HG03159 (cell line): Measurements from ENCODE around the gene PPP2R2C.

Experiments
- ATAC-seq: cut with Tn5 transposase; IDR thresholded peaks from one replicate; pipeline ENCODE4 v1.9.1; 2021; ENCODE audit warnings: mild to moderate bottlenecking, moderate library complexity; ENCODE audit not compliant: unreplicated experiment

PPP2R2C gene

DNA sequence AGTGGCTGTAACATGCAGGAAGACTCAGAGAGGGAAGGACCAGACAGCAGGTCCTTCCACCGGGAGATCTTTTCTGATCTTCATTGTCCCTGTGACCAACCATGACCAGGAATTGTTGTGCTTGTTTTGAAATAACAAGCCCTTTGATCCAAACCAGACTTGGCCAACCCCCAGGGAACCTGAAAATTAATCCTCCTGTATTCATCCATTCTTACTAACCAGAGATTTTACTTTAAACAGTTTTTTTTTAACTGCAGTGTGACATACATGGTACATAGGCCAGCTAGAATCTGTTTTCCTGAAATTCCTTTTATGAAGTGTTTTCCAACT, 198.8 kb downstream of the PPP2R2C start:
- ATAC-seq, result no peak

DNA sequence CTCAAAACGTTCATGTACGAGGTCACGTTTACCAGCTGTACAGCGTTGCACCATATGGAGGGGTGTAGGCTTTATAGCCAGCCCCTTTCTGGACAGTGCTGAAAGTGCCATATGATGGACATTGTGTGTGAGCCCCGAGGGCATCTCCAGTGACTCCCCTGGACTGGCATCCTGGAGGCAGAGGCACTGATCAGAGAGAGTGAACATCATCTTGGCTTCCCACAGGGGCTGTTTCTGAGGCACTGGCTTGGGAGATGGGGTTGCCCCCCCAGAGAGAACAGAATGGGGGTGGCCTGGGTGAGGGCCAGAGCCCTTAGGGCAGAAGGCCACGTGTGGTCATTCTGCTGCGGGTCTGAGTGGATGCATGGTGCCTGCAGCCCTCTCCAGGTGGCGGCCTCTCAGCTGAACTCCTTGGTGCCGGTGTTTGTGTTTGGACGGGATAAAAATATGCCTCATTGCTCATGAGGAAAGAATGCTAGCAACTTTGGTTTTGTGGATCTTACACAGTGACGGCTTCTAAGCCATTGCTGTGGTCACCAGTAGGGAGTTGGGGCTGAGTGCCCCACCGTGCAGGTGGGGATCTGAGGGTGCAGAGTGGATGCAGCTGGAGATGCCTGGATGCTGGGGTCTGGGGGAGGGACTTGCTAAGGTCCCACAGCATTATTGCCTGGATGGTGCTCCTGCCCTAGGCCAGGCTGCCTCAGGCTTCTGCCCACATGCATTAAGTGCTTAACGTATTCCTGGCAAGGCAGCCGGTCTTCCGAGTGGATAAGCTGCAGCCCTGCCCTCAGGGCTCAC, 199.4 kb downstream of the PPP2R2C start:
- no peak for ATAC-seq

DNA sequence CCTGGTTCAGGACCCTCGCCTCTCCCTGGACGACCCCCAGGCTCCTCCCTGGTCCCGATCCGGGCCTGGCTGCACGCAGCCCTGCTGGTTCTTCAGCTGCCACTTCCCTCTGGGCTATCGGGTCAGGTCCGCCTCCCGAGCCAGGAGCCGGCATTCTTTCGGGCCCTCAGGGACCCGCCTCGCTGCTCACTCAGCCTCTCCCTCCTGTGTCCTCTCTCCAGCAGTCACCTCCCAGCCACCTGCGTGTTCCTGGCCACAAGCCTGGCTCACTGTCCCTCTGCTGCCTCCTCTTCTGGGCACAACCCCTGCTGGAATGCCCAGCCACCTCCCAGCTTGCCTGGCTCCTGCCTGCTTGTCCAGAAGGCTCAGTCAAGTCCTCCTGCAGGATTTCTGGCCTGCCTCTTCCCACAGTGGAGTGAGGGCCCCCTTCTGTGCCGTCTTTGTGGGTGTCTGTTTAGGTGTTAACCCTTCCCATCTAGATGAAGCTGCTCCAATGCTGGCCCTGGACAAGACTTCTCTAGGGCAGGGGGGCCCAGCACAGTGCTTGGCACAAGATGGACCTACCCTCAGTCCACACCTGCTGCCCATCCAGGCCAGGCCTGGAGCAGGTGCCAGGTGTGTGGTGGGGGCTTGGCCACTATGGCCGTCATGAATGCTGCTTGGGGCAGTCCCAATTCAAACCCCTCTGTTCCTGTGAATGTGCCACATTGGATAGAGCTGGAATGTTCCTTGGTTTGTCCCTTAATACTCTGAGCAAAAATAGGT, 200.5 kb downstream of the PPP2R2C start:
- no peak for ATAC-seq

DNA sequence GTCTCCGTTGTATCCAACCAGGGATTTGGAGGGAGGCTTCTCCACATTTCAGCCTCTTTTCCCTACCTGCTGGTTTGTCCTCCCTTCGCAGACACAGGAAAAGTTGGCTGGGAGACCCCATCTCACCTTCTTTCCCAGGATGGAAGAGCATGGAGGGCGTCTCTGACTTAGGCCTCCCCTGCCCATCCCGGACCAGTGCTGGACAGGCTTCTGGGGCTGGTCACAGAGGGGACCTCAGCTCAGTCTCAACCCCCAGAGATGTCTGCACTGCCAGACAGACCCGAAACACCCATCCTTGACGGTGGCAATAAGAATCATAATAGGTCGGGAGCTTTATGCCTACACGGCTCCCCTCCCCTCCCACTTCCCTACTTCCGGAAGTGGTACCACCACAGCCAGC, 201.2 kb downstream of the PPP2R2C start:
- no peak for ATAC-seq

DNA sequence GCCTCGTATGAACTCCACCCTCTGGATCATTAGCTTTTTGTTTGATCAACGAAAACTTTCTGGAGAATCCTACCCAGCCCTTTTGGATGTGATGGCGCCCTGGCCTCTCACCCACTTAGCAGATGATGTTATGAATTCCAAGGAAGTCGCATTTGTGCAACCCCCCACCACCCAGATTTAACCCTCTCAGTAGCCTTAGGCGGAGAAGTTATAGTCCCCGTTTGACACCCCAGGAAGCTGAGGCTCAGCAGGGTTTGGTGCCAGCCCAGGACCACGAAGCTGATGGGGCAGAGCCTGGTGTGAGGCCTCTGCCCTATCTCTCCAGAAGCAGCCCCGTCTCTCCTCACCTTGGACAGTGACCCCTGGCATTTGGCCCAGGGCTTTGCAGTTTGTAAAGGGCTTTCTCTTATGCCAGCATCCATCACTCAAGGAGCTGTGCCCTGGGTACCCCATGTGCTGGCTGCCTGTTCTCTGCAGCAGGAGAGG, 201.7 kb downstream of the PPP2R2C start:
- ATAC-seq, result no peak
